ENCODE data around the gene PRCC.

Gene PRCC

DNA sequence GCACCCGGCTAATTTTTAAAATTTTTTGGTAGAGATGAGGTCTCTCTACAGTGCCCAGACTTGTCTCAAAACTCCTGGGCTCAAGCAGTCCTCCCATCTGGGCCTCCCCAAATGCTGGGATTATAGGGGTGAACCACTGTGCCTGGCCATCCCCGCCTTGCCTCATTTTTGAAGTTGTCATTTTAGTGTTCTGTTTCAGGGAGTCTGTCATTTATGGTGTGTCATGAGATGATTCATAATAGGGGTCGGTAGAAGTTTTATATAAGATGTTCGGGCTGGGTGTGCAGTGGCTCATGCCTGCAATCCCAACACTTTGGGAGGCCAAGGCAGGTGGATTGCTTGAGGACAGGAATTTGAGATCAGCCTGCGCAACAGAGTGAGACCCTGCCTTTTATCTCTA lies 8.5 kb downstream of the PRCC start:
- H3K4me3 ChIP-seq (ENCODE audit: low read depth, low read length), result no peak overlapping the region
- TF ChIP-seq, protein P1, sequence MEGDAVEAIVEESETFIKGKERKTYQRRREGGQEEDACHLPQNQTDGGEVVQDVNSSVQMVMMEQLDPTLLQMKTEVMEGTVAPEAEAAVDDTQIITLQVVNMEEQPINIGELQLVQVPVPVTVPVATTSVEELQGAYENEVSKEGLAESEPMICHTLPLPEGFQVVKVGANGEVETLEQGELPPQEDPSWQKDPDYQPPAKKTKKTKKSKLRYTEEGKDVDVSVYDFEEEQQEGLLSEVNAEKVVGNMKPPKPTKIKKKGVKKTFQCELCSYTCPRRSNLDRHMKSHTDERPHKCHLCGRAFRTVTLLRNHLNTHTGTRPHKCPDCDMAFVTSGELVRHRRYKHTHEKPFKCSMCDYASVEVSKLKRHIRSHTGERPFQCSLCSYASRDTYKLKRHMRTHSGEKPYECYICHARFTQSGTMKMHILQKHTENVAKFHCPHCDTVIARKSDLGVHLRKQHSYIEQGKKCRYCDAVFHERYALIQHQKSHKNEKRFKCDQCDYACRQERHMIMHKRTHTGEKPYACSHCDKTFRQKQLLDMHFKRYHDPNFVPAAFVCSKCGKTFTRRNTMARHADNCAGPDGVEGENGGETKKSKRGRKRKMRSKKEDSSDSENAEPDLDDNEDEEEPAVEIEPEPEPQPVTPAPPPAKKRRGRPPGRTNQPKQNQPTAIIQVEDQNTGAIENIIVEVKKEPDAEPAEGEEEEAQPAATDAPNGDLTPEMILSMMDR (IDR thresholded peaks at IDR 0.05; ENCODE audit: borderline replicate concordance, insufficient read depth, low read depth, low read length), result no peak

DNA sequence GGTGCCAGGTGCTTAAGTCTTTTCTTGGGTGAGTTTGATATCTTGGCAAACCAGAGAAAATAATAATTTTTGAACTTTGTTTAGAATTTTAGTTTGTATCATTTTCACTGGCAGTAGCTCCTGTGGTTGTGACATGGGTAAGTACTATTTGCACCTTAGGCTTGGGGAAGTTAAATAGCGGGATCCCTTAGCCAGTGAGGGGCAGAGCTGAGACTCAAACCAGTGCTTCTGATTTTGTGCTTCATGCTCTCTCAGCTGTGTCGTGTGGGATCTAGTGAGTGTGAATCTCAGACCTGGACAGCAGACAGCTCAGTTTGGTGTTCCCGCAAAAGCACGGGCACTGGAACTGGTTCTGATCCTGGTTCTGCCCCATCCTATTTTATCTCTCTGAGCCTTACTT lies 9.6 kb downstream of the PRCC start:
- H3K4me3 ChIP-seq (ENCODE audit: low read depth, low read length), result no peak overlapping the region
- TF ChIP-seq, protein P1 (IDR thresholded peaks at IDR 0.05; ENCODE audit: borderline replicate concordance, insufficient read depth, low read depth, low read length), result no peak

DNA sequence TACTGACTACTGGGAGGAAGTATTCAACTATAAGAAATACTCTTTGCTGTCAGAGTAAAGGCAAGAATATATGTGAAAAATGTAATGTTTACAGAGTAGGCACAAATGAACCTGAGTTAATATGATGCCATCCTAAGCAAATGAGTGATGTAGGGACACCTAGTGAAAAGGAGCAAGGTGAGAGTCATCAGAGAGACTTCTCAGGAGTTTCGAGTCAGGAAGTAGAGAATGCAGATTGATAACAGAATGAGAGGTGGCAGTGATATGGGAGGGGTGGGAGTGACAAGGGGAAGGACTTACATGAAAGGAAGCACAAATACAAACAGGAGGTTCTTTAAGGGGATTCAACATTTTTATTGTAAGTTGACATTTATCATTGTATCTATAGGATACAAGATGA lies 10.2 kb downstream of the PRCC start:
- no peak overlapping the region for H3K4me3 ChIP-seq (ENCODE audit: low read depth, low read length)

DNA sequence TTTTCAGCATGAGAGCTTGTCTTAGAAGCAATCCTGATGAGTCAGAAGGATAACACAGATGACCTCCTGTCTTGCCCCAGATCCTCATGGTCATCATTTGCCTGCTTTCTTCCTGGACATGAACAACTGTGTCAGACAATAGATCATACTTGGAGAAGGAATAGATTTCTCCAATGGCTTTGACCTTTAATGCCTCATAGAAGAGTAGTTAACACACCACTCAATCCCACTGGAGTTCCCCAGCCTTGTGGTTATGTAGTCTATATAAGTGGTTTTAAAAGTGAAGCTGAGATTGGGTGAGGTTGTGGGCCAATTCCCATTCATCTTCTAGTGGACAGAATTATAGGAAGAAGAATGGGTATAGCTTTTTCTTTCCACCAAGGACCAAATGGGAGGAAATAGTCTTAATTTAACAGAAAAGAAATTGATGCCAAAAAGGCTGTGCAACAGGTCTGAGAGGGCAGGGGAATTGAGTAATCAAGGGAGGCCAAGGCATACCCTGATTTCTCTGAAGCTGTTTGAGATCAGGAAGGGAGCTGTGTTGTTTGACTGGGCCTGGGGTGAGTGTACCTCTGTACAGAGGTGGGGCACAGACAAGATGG lies 14.4 kb downstream of the PRCC start:
- TF ChIP-seq, protein P1 (IDR thresholded peaks at IDR 0.05; ENCODE audit: borderline replicate concordance, insufficient read depth, low read depth, low read length), result no peak

More for the DNA sequence above, 10.2 kb downstream of the PRCC start:
- TF ChIP-seq, protein P1 (IDR thresholded peaks at IDR 0.05; ENCODE audit: borderline replicate concordance, insufficient read depth, low read depth, low read length), result no peak

DNA sequence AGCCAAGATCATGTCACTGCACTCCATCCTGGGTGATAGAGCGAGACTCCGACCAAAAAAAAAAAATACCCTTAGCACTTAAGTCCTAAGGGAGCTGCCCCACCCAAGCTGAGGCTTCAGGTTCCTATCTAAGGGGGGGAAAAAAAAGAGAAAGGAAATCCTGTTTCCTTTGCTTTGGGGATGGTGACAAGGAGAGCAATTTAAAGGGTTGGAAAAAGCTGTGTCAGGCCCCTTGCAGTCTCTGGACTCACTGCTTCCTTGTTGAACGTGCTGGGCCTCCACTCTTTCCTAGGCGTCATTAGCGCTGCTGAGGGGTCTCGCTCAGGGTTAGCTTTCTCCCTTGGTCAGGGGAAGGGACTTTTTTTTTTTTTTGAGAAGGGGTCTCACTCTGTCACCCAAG lies 18.1 kb downstream of the PRCC start:
- TF ChIP-seq, protein P1 (IDR thresholded peaks at IDR 0.05; ENCODE audit: borderline replicate concordance, insufficient read depth, low read depth, low read length), result no peak
- no peak overlapping the region for H3K4me3 ChIP-seq (ENCODE audit: low read depth, low read length)

More for the DNA sequence above, 14.4 kb downstream of the PRCC start:
- no peak overlapping the region for H3K4me3 ChIP-seq (ENCODE audit: low read depth, low read length)

DNA sequence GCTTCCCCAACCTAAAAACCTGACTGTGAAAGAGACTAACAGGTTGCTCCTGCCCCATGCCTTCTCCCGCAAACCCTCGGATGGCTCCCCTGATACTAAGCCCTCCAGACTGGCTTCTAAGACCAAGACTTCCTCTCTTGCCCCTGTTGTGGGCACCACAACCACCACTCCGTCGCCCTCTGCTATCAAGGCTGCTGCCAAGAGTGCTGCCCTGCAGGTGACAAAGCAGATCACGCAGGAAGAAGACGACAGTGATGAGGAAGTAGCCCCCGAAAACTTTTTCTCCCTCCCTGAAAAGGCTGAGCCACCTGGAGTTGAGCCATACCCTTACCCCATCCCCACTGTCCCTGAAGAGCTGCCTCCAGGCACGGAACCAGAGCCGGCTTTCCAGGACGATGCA lies 19.3 kb downstream of the PRCC start:
- TF ChIP-seq, protein P1 (IDR thresholded peaks at IDR 0.05; ENCODE audit: borderline replicate concordance, insufficient read depth, low read depth, low read length), result no peak
- H3K4me3 ChIP-seq (ENCODE audit: low read depth, low read length), result no peak overlapping the region

DNA sequence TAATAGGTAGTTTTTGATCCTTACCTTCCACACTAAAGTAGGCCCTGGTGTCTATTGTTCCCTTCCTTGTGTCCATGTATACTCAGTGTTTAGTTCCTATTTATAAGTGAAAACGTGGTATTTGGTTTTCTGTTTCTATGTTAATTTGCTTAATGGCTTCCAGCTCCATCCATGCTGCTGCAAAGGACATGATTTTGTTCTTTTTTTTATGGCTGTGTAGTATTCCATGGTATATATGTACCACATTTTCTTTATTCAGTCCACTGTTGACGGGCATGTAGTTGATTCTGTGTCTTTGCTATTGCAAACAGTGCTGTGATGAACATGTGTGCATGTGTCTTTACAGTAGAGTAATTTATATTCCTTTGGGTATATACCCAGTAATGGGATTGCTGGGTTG lies 20.8 kb downstream of the PRCC start:
- no peak overlapping the region for H3K4me3 ChIP-seq (ENCODE audit: low read depth, low read length)
- TF ChIP-seq, protein P1 (IDR thresholded peaks at IDR 0.05; ENCODE audit: borderline replicate concordance, insufficient read depth, low read depth, low read length), result no peak
